ENCODE measurements around the gene CBX8. TPM values are rescaled to one million over a fixed set of nuclear protein-coding genes. Genes with fewer than 3 reads are reported as not detected.

Gene CBX8
- total RNA-seq, 1 donor from 2014 or later: 4.0 TPM

- Mint-ChIP-seq H3K27me3 (peaks cover 55% of the 10 kb centered on the region), H3K4me3 (no peak overlapping the region), H3K36me3 (ENCODE audit: low read depth) (no peaks in the 10 kb centered on the region), H3K27ac (no peak overlapping the region), H3K9me3 (no peaks in the 10 kb centered on the region), H3K4me1 (no peaks in the 10 kb centered on the region)
- ChIA-PET CTCF (interaction anchor here (1.0 kb wide), 1 partner anchor 34 kb away, joined by 3 read pairs; no protein-coding TSS in a partner anchor), POLR2A (no interaction called here)
- TF ChIP-seq CTCF (IDR thresholded peaks at IDR 0.05): no peak
- ATAC-seq (ENCODE audit: low read depth): no peak
- DNase-seq: no peak
- intact Hi-C loops (cut with micrococcal nuclease): no loop called here
Observed at GRCh38 chr17:79785017-79785899, 11.6 kb downstream of the CBX8 start.

- no peaks in the 10 kb centered on the region for H3K36me3 Mint-ChIP-seq (ENCODE audit: low read depth)
- no peak overlapping the region for H3K27ac Mint-ChIP-seq
- H3K27me3 Mint-ChIP-seq: peaks cover 62% of the 10 kb centered on the region
- ATAC-seq (ENCODE audit: low read depth): no peak
- DNase-seq: no peak
- no peak for TF ChIP-seq CTCF (IDR thresholded peaks at IDR 0.05)
- ChIA-PET POLR2A (no interaction called here), CTCF (interaction anchor here (1.0 kb wide), 1 partner anchor 33 kb away, joined by 3 read pairs; no protein-coding TSS in a partner anchor)
- no peaks in the 10 kb centered on the region for H3K9me3 Mint-ChIP-seq
- intact Hi-C loops (cut with micrococcal nuclease): no loop called here
- H3K4me1 Mint-ChIP-seq: no peaks in the 10 kb centered on the region
- H3K4me3 Mint-ChIP-seq: no peak overlapping the region
Observed at GRCh38 chr17:79784353-79785016, 12.4 kb downstream of the CBX8 start.

- intact Hi-C loops (cut with micrococcal nuclease): no loop called here
- ChIA-PET POLR2A (no interaction called here), CTCF (interaction anchor here (1.0 kb wide), 1 partner anchor 33 kb away, joined by 3 read pairs; no protein-coding TSS in a partner anchor)
- Mint-ChIP-seq H3K4me1 (peaks cover 2% of the 10 kb centered on the region), H3K4me3 (no peak overlapping the region), H3K9me3 (no peaks in the 10 kb centered on the region), H3K27ac (no peak overlapping the region), H3K36me3 (ENCODE audit: low read depth) (no peaks in the 10 kb centered on the region), H3K27me3 (peaks cover 63% of the 10 kb centered on the region)
- DNase-seq (no peak), ATAC-seq (ENCODE audit: low read depth) (no peak)
- TF ChIP-seq CTCF (IDR thresholded peaks at IDR 0.05): no peak
Observed at GRCh38 chr17:79783891-79784290, 13.0 kb downstream of the CBX8 start.

GRCh38 chr17:79781736-79782575 lies 14.9 kb downstream of the CBX8 start:
- Mint-ChIP-seq H3K27ac (no peak overlapping the region), H3K4me3 (no peak overlapping the region), H3K9me3 (no peaks in the 10 kb centered on the region), H3K4me1 (peaks cover 12% of the 10 kb centered on the region), H3K27me3 (peaks cover 54% of the 10 kb centered on the region), H3K36me3 (ENCODE audit: low read depth) (no peaks in the 10 kb centered on the region)
- intact Hi-C loops (cut with micrococcal nuclease): no loop called here
- ChIA-PET CTCF (interaction anchor here (0.8 to 1.4 kb wide), 3 partner anchors 15 to 40 kb away, joined by 3 read pairs; partner anchors contain the start of gene CBX8), POLR2A (interaction anchor here (1.0 kb wide), 1 partner anchor 9 kb away, joined by 4 read pairs; no protein-coding TSS in a partner anchor)
- no peak for TF ChIP-seq CTCF (IDR thresholded peaks at IDR 0.05)
- no peak for DNase-seq
- no peak for ATAC-seq (ENCODE audit: low read depth)
